Neuronal stem cell (in vitro differentiated cells): ENCODE results near the gene TSHR.

Experiments used
- DNase-seq: peaks from one replicate; pipeline ENCODE4 v3.0.0-alpha.2; 2013; ENCODE audit warnings: low spot score
- H2AFZ ChIP-seq: one replicate; pipeline ENCODE4 v1.6.1; 2013; ENCODE audit warnings: mild to moderate bottlenecking, low read length, inconsistent platforms
- H2AK5ac ChIP-seq: 2 replicates; pipeline ENCODE4 v1.6.1; 2013; ENCODE audit warnings: low read depth, mild to moderate bottlenecking, inconsistent platforms, low read length, moderate library complexity, mixed read lengths
- H2BK120ac ChIP-seq: 2 replicates; pipeline ENCODE4 v1.6.1; 2013; ENCODE audit warnings: low read depth, mild to moderate bottlenecking, inconsistent platforms, low read length, moderate library complexity, mixed read lengths
- H2BK12ac ChIP-seq: one replicate; pipeline ENCODE4 v1.6.1; 2013; ENCODE audit warnings: low read length, inconsistent platforms
- H2BK15ac ChIP-seq: 2 replicates; pipeline ENCODE4 v1.6.1; 2013; ENCODE audit warnings: mild to moderate bottlenecking, low read length, inconsistent platforms, mixed read lengths
- H2BK5ac ChIP-seq: one replicate; pipeline ENCODE4 v1.6.1; 2013; ENCODE audit warnings: inconsistent platforms, mild to moderate bottlenecking, low read length, moderate library complexity
- H3K14ac ChIP-seq: one replicate; pipeline ENCODE4 v1.6.1; 2013; ENCODE audit warnings: low read length, inconsistent platforms
- H3K18ac ChIP-seq: 2 replicates; pipeline ENCODE4 v1.6.1; 2013; ENCODE audit warnings: low read length, inconsistent platforms
- H3K23ac ChIP-seq: 2 replicates; pipeline ENCODE4 v1.6.1; 2013; ENCODE audit warnings: low read depth, mild to moderate bottlenecking, mixed read lengths, low read length, inconsistent platforms; ENCODE audit not compliant: poor library complexity
- H3K27ac ChIP-seq: replicated peaks from 3 replicates; pipeline ENCODE4 v1.5.1; 2013; ENCODE audit warnings: low read length, inconsistent platforms
- H3K27me3 ChIP-seq, 3 experiments: 2 replicates each; pipeline ENCODE4 v1.6.1; 2013; ENCODE audit warnings: low read length in 3 of 3, mild to moderate bottlenecking in 2 of 3, inconsistent platforms in 1 of 3, low read depth in 1 of 3, mixed read lengths in 1 of 3, moderate library complexity in 1 of 3; ENCODE audit not compliant: control insufficient read depth in 3 of 3, insufficient read depth in 3 of 3
- H3K36me3 ChIP-seq, 2 donors: replicated peaks in 1 of 2; 2 replicates each; pipeline ENCODE4 v1.6.1; 2013; ENCODE audit warnings: low read length in 2 of 2; ENCODE audit not compliant: control insufficient read depth in 2 of 2, insufficient read depth in 2 of 2
- H3K4ac ChIP-seq: 2 replicates; pipeline ENCODE4 v1.6.1; 2013; ENCODE audit warnings: inconsistent platforms, mild to moderate bottlenecking, low read length, moderate library complexity
- H3K4me1 ChIP-seq, 2 donors: 1 replicate in 1 of 2; 2 replicates in 1 of 2; pipeline ENCODE4 v1.6.1; 2013; ENCODE audit warnings: low read length in 2 of 2, low read depth in 1 of 2; ENCODE audit not compliant: control insufficient read depth in 2 of 2, insufficient read depth in 1 of 2
- H3K4me2 ChIP-seq: one replicate; pipeline ENCODE4 v1.6.1; 2013; ENCODE audit warnings: mild to moderate bottlenecking, low read length, inconsistent platforms; ENCODE audit not compliant: insufficient read depth, poor library complexity, severe bottlenecking
- H3K4me3 ChIP-seq, 2 donors: 2 replicates each; pipeline ENCODE4 v1.5.1; 2013; ENCODE audit warnings: low read length in 2 of 2, mild to moderate bottlenecking in 2 of 2, inconsistent platforms in 1 of 2, moderate library complexity in 1 of 2
- H3K79me1 ChIP-seq: one replicate; pipeline ENCODE4 v1.6.1; 2013; ENCODE audit warnings: low read depth, mild to moderate bottlenecking, inconsistent platforms, low read length, moderate library complexity
- H3K9ac ChIP-seq: one replicate; pipeline ENCODE4 v1.6.1; 2013; ENCODE audit warnings: mild to moderate bottlenecking, low read depth, low read length, inconsistent platforms; ENCODE audit not compliant: poor library complexity
- H3K9me3 ChIP-seq, 2 donors: replicated peaks in 1 of 2; 2 replicates each; pipeline versions ENCODE3 to v1.6.1; 2013; ENCODE audit warnings: low read length in 2 of 2, mild to moderate bottlenecking in 2 of 2, inconsistent platforms in 1 of 2, low read depth in 1 of 2, mixed read lengths in 1 of 2, moderate library complexity in 1 of 2; ENCODE audit not compliant: control insufficient read depth in 2 of 2, insufficient read depth in 1 of 2
- H4K8ac ChIP-seq: one replicate; pipeline ENCODE4 v1.6.1; 2013; ENCODE audit warnings: low read depth, mild to moderate bottlenecking, inconsistent platforms, low read length, moderate library complexity
- H4K91ac ChIP-seq: one replicate; pipeline ENCODE4 v1.6.1; 2013; ENCODE audit warnings: low read length, low read depth, mild to moderate bottlenecking, inconsistent platforms; ENCODE audit not compliant: poor library complexity
- WGBS, 2 donors: extraction: QIAGEN DNeasy Blood & Tissue Kit; methylation state at CpG; one replicate each; pipeline ENCODE4 v1.1.7; 2013; ENCODE audit warnings: missing lambda C conversion rate in 2 of 2, mixed read lengths in 1 of 2; ENCODE audit not compliant: insufficient read length in 2 of 2, insufficient replicate concordance in 1 of 2; ENCODE audit errors: extremely low coverage in 2 of 2; 5-methylcytosine and 5-hydroxymethylcytosine counted together

Gene TSHR

GRCh38 chr14:80959496-80959895 is 4.1 kb downstream of the TSHR start:
- no peak overlapping the region for H2AK5ac ChIP-seq
- no peak overlapping the region for H2BK120ac ChIP-seq
- H3K36me3 ChIP-seq, result no peaks in the 10 kb centered on the region
- no peak for DNase-seq
- H2BK12ac ChIP-seq, result no peak overlapping the region
- H3K4ac ChIP-seq, result no peak overlapping the region
- H3K27me3 ChIP-seq, result peaks cover 0 to 41% (median 11%) of the 10 kb centered on the region in 3 experiments
- no peak overlapping the region for H2BK15ac ChIP-seq
- no peak overlapping the region for H3K27ac ChIP-seq
- no peak overlapping the region for H2BK5ac ChIP-seq
- no peak overlapping the region for H4K8ac ChIP-seq
- no peak overlapping the region for H4K91ac ChIP-seq
- no peak overlapping the region for H3K14ac ChIP-seq
- peaks cover 0 to 3% of the 10 kb centered on the region in 2 donors for H3K4me1 ChIP-seq
- H3K79me1 ChIP-seq, result no peaks in the 10 kb centered on the region
- H2AFZ ChIP-seq, result no peak overlapping the region
- no peak overlapping the region for H3K18ac ChIP-seq
- no CpG with 5 or more reads among the region's 4 CpGs for WGBS, 2 donors
- H3K9me3 ChIP-seq, result no peaks in the 10 kb centered on the region
- H3K23ac ChIP-seq, result no peak overlapping the region
- no peak overlapping the region for H3K4me2 ChIP-seq
- no peak overlapping the region for H3K9ac ChIP-seq
- no peak overlapping the region for H3K4me3 ChIP-seq

GRCh38 chr14:80965037-80965436 is 9.6 kb downstream of the TSHR start:
- Histone ChIP-seq H2AFZ (no peak overlapping the region), H3K18ac (no peak overlapping the region), H3K14ac (no peak overlapping the region), H2BK12ac (no peak overlapping the region), H4K91ac (no peak overlapping the region), H2BK15ac (no peak overlapping the region), H3K27ac (no peak overlapping the region), H4K8ac (no peak overlapping the region), H3K4me3 (no peak overlapping the region), H2AK5ac (no peak overlapping the region), H3K4ac (no peak overlapping the region), H3K27me3 (peaks cover 0 to 8% (median 0%) of the 10 kb centered on the region in 3 experiments), H2BK5ac (no peak overlapping the region), H3K79me1 (no peaks in the 10 kb centered on the region), H3K4me2 (no peak overlapping the region), H3K36me3 (no peaks in the 10 kb centered on the region), H3K23ac (no peak overlapping the region), H3K9ac (no peak overlapping the region), H3K9me3 (no peaks in the 10 kb centered on the region), H3K4me1 (no peaks in the 10 kb centered on the region), H2BK120ac (no peak overlapping the region)
- WGBS, 2 donors, result no CpG with 5 or more reads among the region's 5 CpGs
- DNase-seq, result no peak

GRCh38 chr14:80973931-80974641 is 18.7 kb downstream of the TSHR start:
- DNase-seq, result no peak
- no peak overlapping the region for H3K4me3 ChIP-seq
- H4K91ac ChIP-seq, result no peak overlapping the region
- no peaks in the 10 kb centered on the region for H3K9me3 ChIP-seq
- H3K14ac ChIP-seq, result no peak overlapping the region
- H3K4me1 ChIP-seq, result no peaks in the 10 kb centered on the region
- H2AFZ ChIP-seq, result no peak overlapping the region
- WGBS, 2 donors, result no CpG with 5 or more reads among the region's 5 CpGs
- no peaks in the 10 kb centered on the region for H3K36me3 ChIP-seq
- no peaks in the 10 kb centered on the region for H3K79me1 ChIP-seq
- H3K23ac ChIP-seq, result no peak overlapping the region
- H3K18ac ChIP-seq, result no peak overlapping the region
- H2BK15ac ChIP-seq, result no peak overlapping the region
- no peak overlapping the region for H3K4me2 ChIP-seq
- H2AK5ac ChIP-seq, result no peak overlapping the region
- no peak overlapping the region for H3K9ac ChIP-seq
- H3K4ac ChIP-seq, result no peak overlapping the region
- no peak overlapping the region for H4K8ac ChIP-seq
- no peak overlapping the region for H2BK12ac ChIP-seq
- peaks cover 0 to 7% (median 0%) of the 10 kb centered on the region in 3 experiments for H3K27me3 ChIP-seq
- no peak overlapping the region for H3K27ac ChIP-seq
- no peak overlapping the region for H2BK5ac ChIP-seq
- H2BK120ac ChIP-seq, result no peak overlapping the region

- H3K4me2 ChIP-seq, result no peak overlapping the region
- no peak overlapping the region for H3K18ac ChIP-seq
- no CpG with 5 or more reads among the region's 2 CpGs for WGBS, 2 donors
- H3K4me1 ChIP-seq, result no peaks in the 10 kb centered on the region
- no peak overlapping the region for H3K23ac ChIP-seq
- no peak overlapping the region for H4K8ac ChIP-seq
- H3K14ac ChIP-seq, result no peak overlapping the region
- H2BK120ac ChIP-seq, result no peak overlapping the region
- no peaks in the 10 kb centered on the region for H3K79me1 ChIP-seq
- no peak overlapping the region for H3K4me3 ChIP-seq
- H3K36me3 ChIP-seq, result no peaks in the 10 kb centered on the region
- H3K27ac ChIP-seq, result no peak overlapping the region
- H3K27me3 ChIP-seq, result peaks cover 0 to 7% (median 0%) of the 10 kb centered on the region in 3 experiments
- H2BK12ac ChIP-seq, result no peak overlapping the region
- H2BK5ac ChIP-seq, result no peak overlapping the region
- H2AFZ ChIP-seq, result no peak overlapping the region
- no peak overlapping the region for H2BK15ac ChIP-seq
- no peak overlapping the region for H4K91ac ChIP-seq
- no peak for DNase-seq
- H2AK5ac ChIP-seq, result no peak overlapping the region
- no peaks in the 10 kb centered on the region for H3K9me3 ChIP-seq
- H3K9ac ChIP-seq, result no peak overlapping the region
- H3K4ac ChIP-seq, result no peak overlapping the region
Observed at GRCh38 chr14:80974679-80975078, 19.3 kb downstream of the TSHR start.
